Naive thymus-derived CD8-positive, alpha-beta T cell (primary cell): ENCODE measurements around the gene RHOC. TPM values are rescaled to one million over a fixed set of nuclear protein-coding genes. Genes with fewer than 3 reads are reported as not detected.

Experiments
- ATAC-seq, 2 donors: fragments of 150-1000 bp; cut with Tn5 transposase in 1 of 2; sonication (Bioruptor Pico), chemical (Tn5 transposase) in 1 of 2; 1 replicate in 1 of 2; 2 replicates in 1 of 2; pipeline ENCODE4 v1.10.0; 2021; ENCODE audit warnings: mild to moderate bottlenecking in 2 of 2, moderate library complexity in 2 of 2
- POLR2A ChIA-PET: fragments of 350-600 bp; sonication (Branson Sonifier 250); formaldehyde crosslinking; loops from one replicate; lab custom pipeline; 2021; ENCODE audit warnings: antibody characterized with exemption; lab: Charles Lee
- DNase-seq, 10 donors: peaks; one replicate each; pipeline versions ENCODE4 v3.0.0 to v3.0.0-alpha.2; 2020 to 2022
- H3K27ac Mint-ChIP-seq, 10 donors: one replicate each; pipeline ENCODE4 v1.8.0; 2020 to 2022; ENCODE audit warnings: mild to moderate bottlenecking in 10 of 10, mixed read lengths in 10 of 10, moderate library complexity in 4 of 10, inconsistent platforms in 1 of 10
- H3K27me3 Mint-ChIP-seq, 5 donors: one replicate each; pipeline ENCODE4 v1.8.0; 2021 to 2022; ENCODE audit warnings: mixed read lengths in 5 of 5
- H3K36me3 Mint-ChIP-seq, 3 donors: one replicate each; pipeline ENCODE4 v1.8.0; 2020 to 2022; ENCODE audit warnings: mixed read lengths in 3 of 3, mild to moderate bottlenecking in 2 of 3, inconsistent platforms in 1 of 3
- H3K4me1 Mint-ChIP-seq, 4 donors: one replicate each; pipeline ENCODE4 v1.8.0; 2021 to 2022; ENCODE audit warnings: mixed read lengths in 4 of 4
- H3K4me3 Mint-ChIP-seq, 10 donors: one replicate each; pipeline ENCODE4 v1.8.0; 2020 to 2022; ENCODE audit warnings: mild to moderate bottlenecking in 10 of 10, mixed read lengths in 10 of 10, moderate library complexity in 6 of 10, inconsistent platforms in 1 of 10
- H3K9me3 Mint-ChIP-seq, 9 donors: one replicate each; pipeline ENCODE4 v1.8.0; 2020 to 2022; ENCODE audit warnings: mixed read lengths in 9 of 9, mild to moderate bottlenecking in 3 of 9, inconsistent platforms in 1 of 9, moderate library complexity in 1 of 9
- polyA plus RNA-seq, 3 donors: library from polyadenylated mRNA; unstranded; fragments of 300-500 nt; fragmentation: Illumina TruSeq; gene quantifications; one replicate each; pipeline ENCODE4 v1.2.3, GENCODE V29; 2021
- total RNA-seq, 8 experiments: library from RNA in 2 of 8; stranded (reverse) in 2 of 8; gene quantifications; one replicate each; pipeline ENCODE4 v1.2.3 and lab custom pipeline; 2021 to 2026

RHOC gene
- total and polyA plus RNA-seq, 5 experiments from 2014 or later = 2.2 to 46.7 (median 3.0) TPM

DNA sequence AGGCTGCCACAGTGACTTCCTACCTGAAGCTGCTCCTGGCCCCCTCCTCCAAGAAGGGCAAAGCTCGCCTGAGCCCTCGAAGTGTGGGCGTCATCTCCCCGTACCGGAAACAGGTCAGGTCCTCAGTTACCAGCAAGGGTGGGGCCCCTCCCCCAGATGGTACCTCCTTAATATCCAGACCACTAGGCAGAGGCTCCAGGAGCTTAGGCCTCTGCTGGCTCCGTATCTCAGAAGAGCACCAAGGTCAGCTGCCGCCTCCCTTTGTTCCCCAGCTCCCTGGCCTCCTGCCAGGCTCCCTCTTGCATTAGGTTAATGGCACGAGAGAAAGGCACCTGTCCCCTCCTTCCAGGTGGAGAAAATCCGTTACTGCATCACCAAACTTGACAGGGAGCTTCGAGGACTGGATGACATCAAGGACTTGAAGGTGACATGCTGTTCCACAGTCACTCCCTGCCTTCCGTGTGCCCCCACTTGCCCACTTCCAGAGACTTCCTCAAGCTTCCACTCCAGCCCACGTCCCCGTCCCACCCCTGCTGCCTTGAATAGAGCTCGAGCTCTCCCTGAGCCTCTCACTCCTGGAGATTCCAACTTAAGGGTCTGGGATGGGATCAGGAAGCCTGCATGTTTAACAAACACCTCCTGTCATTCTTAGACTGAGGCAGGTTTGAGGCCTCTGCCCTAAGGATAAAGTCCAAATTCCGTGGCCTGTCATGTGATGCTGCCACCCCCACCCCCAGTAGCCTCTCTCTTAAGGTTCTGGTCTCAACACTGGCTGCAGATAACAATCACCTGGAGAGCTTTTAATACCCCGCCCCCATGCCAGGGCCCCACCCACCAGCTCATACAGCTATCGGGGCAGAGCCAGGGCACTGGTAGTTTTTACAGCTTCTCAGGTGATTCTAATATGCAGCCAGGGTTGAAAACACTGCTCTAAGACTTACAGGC is 8.3 kb downstream of the RHOC start:
- H3K4me1 Mint-ChIP-seq = peaks cover 18 to 53% (median 38%) of the 10 kb centered on the region in 4 donors
- DNase-seq (no peak), ATAC-seq (no peak)
- H3K4me3 Mint-ChIP-seq = no peak overlapping the region
- POLR2A ChIA-PET = interaction anchor here (0.6 to 2.0 kb wide), 2 partner anchors 24 to 162 kb away, joined by 4 to 7 read pairs; partner anchors contain the start of gene MOV10
- H3K9me3 Mint-ChIP-seq = no peaks in the 10 kb centered on the region
- H3K27ac Mint-ChIP-seq = peak overlapping the region in 9 of 10 donors; percentile 39 to 94 (median 85)
- peaks cover 0 to 58% (median 5%) of the 10 kb centered on the region in 3 donors for H3K36me3 Mint-ChIP-seq
- no peaks in the 10 kb centered on the region for H3K27me3 Mint-ChIP-seq

DNA sequence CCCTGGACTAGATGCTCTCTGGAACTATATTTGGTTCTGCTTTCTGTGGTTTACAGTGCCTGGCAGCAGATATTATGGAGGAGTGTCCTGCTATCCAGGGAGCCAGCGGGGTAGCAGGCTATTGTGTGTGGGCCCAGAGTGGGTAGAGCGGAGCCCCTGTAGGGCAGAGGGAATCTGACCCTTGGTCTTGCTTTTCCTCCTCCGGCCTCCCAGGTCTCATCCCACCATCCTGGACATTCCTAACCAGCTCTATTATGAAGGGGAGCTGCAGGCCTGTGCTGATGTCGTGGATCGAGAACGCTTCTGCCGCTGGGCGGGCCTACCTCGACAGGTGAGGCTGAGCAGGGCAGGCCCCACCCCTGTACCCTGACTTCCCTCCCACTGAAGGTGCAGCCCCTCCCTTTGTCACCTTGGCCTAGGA is 9.1 kb downstream of the RHOC start:
- H3K4me1 Mint-ChIP-seq = peaks cover 18 to 46% (median 34%) of the 10 kb centered on the region in 4 donors
- peaks cover 0 to 64% (median 8%) of the 10 kb centered on the region in 3 donors for H3K36me3 Mint-ChIP-seq
- POLR2A ChIA-PET = no interaction called here
- DNase-seq (no peak), ATAC-seq (no peak)
- H3K27ac Mint-ChIP-seq = peak overlapping the region in 3 of 10 donors; percentile 67 to 94 (median 90)
- no peaks in the 10 kb centered on the region for H3K27me3 Mint-ChIP-seq
- H3K9me3 Mint-ChIP-seq = no peaks in the 10 kb centered on the region
- no peak overlapping the region for H3K4me3 Mint-ChIP-seq

DNA sequence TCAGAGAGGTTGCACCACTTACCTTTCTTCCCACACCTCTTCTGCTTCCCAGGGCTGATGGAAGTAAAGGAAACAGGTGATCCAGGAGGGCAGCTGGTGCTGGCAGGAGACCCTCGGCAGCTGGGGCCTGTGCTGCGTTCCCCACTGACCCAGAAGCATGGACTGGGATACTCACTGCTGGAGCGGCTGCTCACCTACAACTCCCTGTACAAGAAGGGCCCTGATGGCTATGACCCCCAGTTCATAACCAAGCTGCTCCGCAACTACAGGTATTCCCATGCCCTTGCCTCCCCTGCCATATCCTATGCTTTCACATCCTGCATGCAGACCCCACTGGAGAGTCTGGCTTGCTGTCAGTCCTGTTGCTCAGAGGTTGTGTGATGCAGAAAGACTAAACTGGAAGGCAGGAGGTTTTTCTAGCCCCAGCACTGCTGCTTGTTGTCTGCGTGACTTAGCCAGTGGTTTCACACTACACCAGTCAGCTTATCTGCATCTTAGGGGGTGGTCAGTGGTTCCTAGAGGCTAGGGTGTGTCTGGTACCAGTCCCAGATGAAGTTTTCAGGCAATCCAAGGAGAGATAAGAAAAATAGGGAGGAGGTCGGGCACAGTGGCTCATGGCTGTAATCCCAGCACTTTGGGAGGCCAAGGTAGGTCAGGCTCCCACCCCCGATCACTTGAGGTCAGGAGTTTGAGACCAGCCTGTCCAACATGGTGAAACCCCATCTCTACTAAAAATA is 10.2 kb downstream of the RHOC start:
- POLR2A ChIA-PET = no interaction called here
- H3K4me1 Mint-ChIP-seq = peaks cover 10 to 36% (median 23%) of the 10 kb centered on the region in 4 donors
- no peaks in the 10 kb centered on the region for H3K27me3 Mint-ChIP-seq
- H3K9me3 Mint-ChIP-seq = no peaks in the 10 kb centered on the region
- no peak for ATAC-seq
- H3K36me3 Mint-ChIP-seq = peaks cover 6 to 74% (median 12%) of the 10 kb centered on the region in 3 donors
- no peak overlapping the region for H3K4me3 Mint-ChIP-seq
- peak overlapping the region in 3 of 10 donors; percentile 20 to 73 (median 73) for H3K27ac Mint-ChIP-seq
- no peak for DNase-seq

DNA sequence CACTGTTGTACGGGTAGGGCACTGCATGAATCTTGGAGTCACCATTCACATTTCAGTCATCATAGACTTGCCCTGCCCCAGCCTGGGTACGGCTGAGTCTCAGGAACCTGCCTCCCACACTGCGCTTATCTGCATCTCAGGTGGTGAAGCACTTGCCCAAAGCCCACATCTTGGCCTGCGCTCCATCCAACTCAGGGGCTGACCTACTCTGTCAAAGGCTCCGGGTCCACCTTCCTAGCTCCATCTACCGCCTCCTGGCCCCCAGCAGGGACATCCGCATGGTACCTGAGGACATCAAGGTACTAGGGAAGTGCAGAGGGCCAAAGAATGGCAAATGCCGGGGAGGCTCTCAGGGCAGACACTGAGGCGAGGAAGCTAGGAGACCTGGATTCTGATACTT is 11.7 kb downstream of the RHOC start:
- H3K9me3 Mint-ChIP-seq = no peaks in the 10 kb centered on the region
- ATAC-seq (no peak), DNase-seq (no peak)
- H3K27ac Mint-ChIP-seq = peak overlapping the region in 2 of 10 donors; percentile 21 to 76
- H3K4me1 Mint-ChIP-seq = peaks cover 2 to 21% (median 9%) of the 10 kb centered on the region in 4 donors
- H3K27me3 Mint-ChIP-seq = no peaks in the 10 kb centered on the region
- POLR2A ChIA-PET = no interaction called here
- peaks cover 7 to 87% (median 18%) of the 10 kb centered on the region in 3 donors for H3K36me3 Mint-ChIP-seq
- H3K4me3 Mint-ChIP-seq = no peak overlapping the region

DNA sequence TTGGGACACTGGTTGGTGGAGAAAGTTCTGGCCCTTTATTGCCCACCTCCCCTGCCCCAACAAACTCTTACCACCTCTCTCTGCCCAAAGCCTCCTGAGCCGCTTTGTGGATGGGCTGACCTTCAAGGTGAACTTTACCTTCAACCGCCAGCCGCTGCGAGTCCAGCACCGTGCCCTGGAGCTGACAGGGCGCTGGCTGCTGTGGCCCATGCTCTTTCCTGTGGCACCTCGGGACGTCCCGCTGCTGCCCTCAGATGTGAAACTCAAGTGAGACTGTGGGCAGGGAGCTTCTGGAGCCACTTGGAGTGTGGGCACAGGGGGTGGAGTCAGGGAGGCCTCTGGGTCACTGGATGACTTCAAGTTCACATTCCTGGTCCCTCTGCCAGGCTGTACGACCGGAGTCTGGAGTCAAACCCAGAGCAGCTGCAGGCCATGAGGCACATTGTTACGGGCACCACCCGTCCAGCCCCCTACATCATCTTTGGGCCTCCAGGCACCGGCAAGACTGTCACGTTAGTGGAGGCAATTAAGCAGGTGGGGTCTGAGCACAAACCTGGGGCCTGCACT is 12.5 kb downstream of the RHOC start:
- Mint-ChIP-seq H3K36me3 (peaks cover 7 to 90% (median 22%) of the 10 kb centered on the region in 3 donors), H3K4me1 (peaks cover under 1 to 13% (median 2%) of the 10 kb centered on the region in 4 donors), H3K9me3 (no peaks in the 10 kb centered on the region), H3K4me3 (no peak overlapping the region), H3K27ac (no peak overlapping the region), H3K27me3 (no peaks in the 10 kb centered on the region)
- POLR2A ChIA-PET = no interaction called here
- DNase-seq (no peak), ATAC-seq (no peak)

DNA sequence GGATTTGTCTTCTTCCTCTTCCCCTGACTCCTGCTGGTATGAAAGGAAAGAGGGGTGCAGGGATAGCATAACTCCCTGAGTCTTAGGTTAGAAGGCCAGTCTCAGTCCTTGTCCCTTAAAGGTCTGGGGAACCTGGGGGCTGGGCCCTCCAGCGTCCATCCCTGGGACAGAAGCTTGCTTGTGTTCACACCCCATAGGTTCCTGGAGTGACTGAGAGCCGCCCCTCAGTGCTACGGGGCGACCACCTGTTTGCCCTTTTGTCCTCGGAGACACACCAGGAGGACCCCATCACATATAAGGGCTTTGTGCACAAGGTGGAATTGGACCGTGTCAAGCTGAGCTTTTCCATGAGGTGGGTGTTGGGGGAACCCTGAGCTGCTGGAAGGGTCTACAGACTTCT is 13.1 kb downstream of the RHOC start:
- no peak overlapping the region for H3K27ac Mint-ChIP-seq

DNA sequence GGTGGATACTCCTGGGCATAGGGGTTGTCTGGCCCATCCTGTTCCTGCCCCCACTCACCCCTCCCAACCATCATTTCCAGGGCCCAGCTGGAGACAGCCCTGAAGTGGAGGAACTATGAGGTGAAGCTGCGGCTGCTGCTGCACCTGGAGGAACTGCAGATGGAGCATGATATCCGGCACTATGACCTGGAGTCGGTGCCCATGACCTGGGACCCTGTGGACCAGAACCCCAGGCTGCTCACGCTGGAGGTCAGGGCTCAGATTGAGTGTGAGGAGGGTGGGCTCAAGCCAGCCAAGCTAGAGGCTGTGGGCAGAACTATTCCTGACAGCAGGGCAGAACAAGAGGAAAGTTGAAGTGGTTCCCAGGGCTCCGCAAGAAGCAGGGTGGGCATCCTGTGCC is 14.2 kb downstream of the RHOC start:
- POLR2A ChIA-PET = no interaction called here
- no peaks in the 10 kb centered on the region for H3K9me3 Mint-ChIP-seq

More for the DNA sequence above, 13.1 kb downstream of the RHOC start:
- H3K4me1 Mint-ChIP-seq = peaks cover 0 to 6% (median 1%) of the 10 kb centered on the region in 4 donors
- H3K9me3 Mint-ChIP-seq = no peaks in the 10 kb centered on the region
- ATAC-seq (no peak), DNase-seq (no peak)
- H3K27me3 Mint-ChIP-seq = no peaks in the 10 kb centered on the region
- H3K4me3 Mint-ChIP-seq = no peak overlapping the region
- H3K36me3 Mint-ChIP-seq = peaks cover 7 to 88% (median 22%) of the 10 kb centered on the region in 3 donors
- POLR2A ChIA-PET = interaction anchor here (0.5 kb wide), 1 partner anchor 33 kb away, joined by 4 read pairs; no protein-coding TSS in a partner anchor

DNA sequence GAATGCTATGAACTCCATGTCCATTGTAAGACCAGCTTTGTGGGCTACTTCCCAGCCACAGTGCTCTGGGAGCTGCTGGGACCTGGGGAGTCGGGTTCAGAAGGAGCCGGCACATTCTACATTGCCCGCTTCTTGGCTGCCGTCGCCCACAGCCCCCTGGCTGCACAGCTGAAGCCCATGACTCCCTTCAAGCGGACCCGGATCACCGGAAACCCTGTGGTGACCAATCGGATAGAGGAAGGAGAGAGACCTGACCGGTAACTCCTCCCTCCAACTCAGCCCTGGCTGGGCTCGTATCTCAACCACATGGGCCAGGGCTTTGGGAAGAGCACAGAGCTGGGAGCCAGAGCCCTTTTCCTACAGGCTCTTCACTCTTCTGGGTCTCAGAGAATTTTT is 17.1 kb downstream of the RHOC start:
- no peak for ATAC-seq
- peaks cover 7 to 66% (median 17%) of the 10 kb centered on the region in 3 donors for H3K36me3 Mint-ChIP-seq
- H3K27me3 Mint-ChIP-seq = no peaks in the 10 kb centered on the region
- H3K27ac Mint-ChIP-seq = peak overlapping the region in 1 of 10 donors; percentile 15
- peaks cover 6 to 28% (median 16%) of the 10 kb centered on the region in 4 donors for H3K4me1 Mint-ChIP-seq
- DNase-seq = no peak
- no peaks in the 10 kb centered on the region for H3K9me3 Mint-ChIP-seq
- no peak overlapping the region for H3K4me3 Mint-ChIP-seq
- POLR2A ChIA-PET = interaction anchor here (0.8 kb wide), 1 partner anchor 14 kb away, joined by 3 read pairs; no protein-coding TSS in a partner anchor

More for the DNA sequence above, 14.2 kb downstream of the RHOC start:
- Mint-ChIP-seq H3K4me1 (peaks cover 1 to 14% (median 6%) of the 10 kb centered on the region in 4 donors), H3K4me3 (no peak overlapping the region), H3K36me3 (peaks cover 7 to 86% (median 22%) of the 10 kb centered on the region in 3 donors), H3K27ac (peak overlapping the region in 2 of 10 donors; percentile 54 to 58), H3K27me3 (no peaks in the 10 kb centered on the region)
- no peak for ATAC-seq
- DNase-seq = no peak

DNA sequence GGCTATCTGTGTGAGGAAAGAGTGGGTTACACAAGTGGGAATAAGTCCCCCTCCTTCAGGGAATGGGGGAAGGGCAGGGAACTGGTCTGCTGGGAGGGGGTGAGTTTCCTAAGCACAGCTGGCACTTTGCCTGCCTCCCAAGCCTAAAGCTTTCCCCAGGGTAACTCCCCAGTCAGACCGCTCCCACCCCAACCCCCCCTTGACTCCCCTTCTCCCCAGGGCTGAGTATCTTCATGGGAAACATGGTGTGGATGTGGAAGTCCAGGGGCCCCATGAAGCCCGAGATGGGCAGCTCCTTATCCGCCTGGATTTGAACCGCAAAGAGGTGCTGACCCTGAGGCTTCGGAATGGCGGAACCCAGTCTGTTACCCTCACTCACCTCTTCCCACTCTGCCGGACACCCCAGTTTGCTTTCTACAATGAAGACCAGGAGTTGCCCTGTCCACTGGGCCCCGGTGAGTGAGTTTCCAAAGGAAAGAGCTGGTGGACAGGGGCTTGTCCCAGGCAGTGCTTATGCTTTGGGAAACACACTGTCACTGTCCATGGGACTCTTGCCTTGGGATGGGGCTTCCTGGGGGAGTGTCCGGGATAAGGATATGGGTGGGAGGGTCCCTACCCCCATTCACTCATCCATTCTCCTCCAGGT is 17.6 kb downstream of the RHOC start:
- ATAC-seq = no peak
- Mint-ChIP-seq H3K27me3 (no peaks in the 10 kb centered on the region), H3K4me1 (peaks cover 6 to 28% (median 16%) of the 10 kb centered on the region in 4 donors), H3K36me3 (peaks cover 7 to 65% (median 17%) of the 10 kb centered on the region in 3 donors), H3K27ac (peak overlapping the region in 1 of 10 donors; percentile 51), H3K4me3 (no peak overlapping the region), H3K9me3 (no peaks in the 10 kb centered on the region)
- DNase-seq = no peak
- POLR2A ChIA-PET = no interaction called here

DNA sequence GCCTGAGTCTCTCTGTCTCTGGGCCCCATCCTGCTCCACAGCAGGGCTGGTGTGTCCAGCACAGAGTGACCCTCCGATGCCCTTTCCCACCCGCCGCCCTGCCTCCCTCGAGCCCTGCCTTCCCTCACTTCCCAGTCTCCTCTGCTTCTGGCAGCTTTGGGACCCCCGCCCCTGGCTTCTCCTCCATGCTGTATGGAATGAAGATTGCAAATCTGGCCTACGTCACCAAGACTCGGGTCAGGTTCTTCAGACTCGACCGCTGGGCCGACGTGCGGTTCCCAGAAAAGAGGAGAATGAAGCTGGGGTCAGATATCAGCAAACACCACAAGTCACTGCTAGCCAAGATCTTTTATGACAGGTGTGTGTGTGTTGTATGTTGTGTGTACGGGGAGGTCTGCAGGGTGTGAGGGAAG is 18.1 kb downstream of the RHOC start:
- H3K36me3 Mint-ChIP-seq = peaks cover 7 to 60% (median 17%) of the 10 kb centered on the region in 3 donors
- no peaks in the 10 kb centered on the region for H3K27me3 Mint-ChIP-seq
- H3K4me1 Mint-ChIP-seq = peaks cover 6 to 28% (median 16%) of the 10 kb centered on the region in 4 donors
- POLR2A ChIA-PET = no interaction called here
- ATAC-seq (no peak), DNase-seq (no peak)
- H3K27ac Mint-ChIP-seq = peak overlapping the region in 4 of 10 donors; percentile 35 to 78 (median 50)
- H3K9me3 Mint-ChIP-seq = no peaks in the 10 kb centered on the region
- peak overlapping the region in 1 of 10 donors; percentile 10 for H3K4me3 Mint-ChIP-seq

DNA sequence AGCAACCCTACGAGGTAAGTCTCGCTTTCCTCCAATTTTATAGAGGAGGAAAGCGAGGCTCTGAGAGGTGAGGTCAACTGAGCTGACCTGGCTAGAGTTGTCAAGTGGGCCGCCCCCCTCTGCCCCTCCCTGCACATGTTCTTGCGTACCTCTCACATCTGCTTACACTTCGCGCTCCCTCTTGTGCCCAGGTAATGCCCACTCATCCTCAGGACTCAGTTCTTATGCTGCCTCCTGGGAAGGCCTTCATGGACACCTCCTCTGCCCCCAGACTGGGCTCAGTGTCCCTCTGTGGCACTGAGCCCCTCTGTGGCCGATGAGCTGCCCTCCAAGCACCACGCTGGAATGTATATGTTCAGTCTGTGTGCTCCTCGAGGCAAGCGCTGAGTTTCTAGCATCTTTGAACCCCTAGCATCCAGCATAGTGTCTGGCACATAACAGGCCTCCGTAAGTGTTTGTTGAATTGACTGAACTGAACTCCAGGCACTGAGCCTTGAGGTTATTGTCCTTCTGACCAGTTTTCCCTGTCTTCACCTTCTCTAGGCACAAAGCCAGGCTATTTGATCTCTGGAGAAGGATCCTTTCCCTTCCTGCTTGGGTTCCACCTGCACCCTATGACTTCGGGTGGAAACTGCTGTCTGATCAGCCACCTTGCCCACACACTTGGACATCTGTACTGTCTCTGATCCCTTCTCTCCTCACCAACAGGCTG is 19.0 kb downstream of the RHOC start:
- DNase-seq (no peak), ATAC-seq (no peak)
- Mint-ChIP-seq H3K9me3 (no peaks in the 10 kb centered on the region), H3K36me3 (peaks cover 7 to 57% (median 14%) of the 10 kb centered on the region in 3 donors), H3K4me1 (peaks cover 6 to 28% (median 17%) of the 10 kb centered on the region in 4 donors), H3K4me3 (peak overlapping the region in 1 of 10 donors; percentile 34), H3K27me3 (no peaks in the 10 kb centered on the region), H3K27ac (peak overlapping the region in 5 of 10 donors; percentile 4 to 78 (median 56))
- POLR2A ChIA-PET = no interaction called here
